ENCODE data around the gene HGS.

HGS gene

GRCh38 chr17:81722184-81723120, 38.6 kb downstream of the HGS start:
- TF ChIP-seq CTCF (IDR thresholded peaks at IDR 0.05; ENCODE audit: insufficient read depth, low read length, missing control alignments), result no peak
- no peak overlapping the region for H3K4me3 ChIP-seq (ENCODE audit: low read depth, low read length)
- DNase-seq (ENCODE audit: low read depth, low spot score), result no peak
- POLR2A ChIA-PET, result interaction anchor here (1.3 kb wide), 1 partner anchor 10 kb away, joined by 4 read pairs; no protein-coding TSS in a partner anchor
- CTCF ChIA-PET, result interaction anchor here (0.8 to 1.7 kb wide), 4 partner anchors 8 to 14 kb away, joined by 3 to 5 read pairs (median 4); no protein-coding TSS in a partner anchor

GRCh38 chr17:81723651-81724209, 39.9 kb downstream of the HGS start:
- H3K4me3 ChIP-seq (ENCODE audit: low read depth, low read length), result no peak overlapping the region
- TF ChIP-seq CTCF (IDR thresholded peaks at IDR 0.05; ENCODE audit: insufficient read depth, low read length, missing control alignments), result no peak
- no peak for DNase-seq (ENCODE audit: low read depth, low spot score)
- ChIA-PET POLR2A (no interaction called here), CTCF (interaction anchor here (1.5 kb wide), 1 partner anchor 298 kb away, joined by 3 read pairs; no protein-coding TSS in a partner anchor)

- no peak for TF ChIP-seq CTCF (IDR thresholded peaks at IDR 0.05; ENCODE audit: insufficient read depth, low read length, missing control alignments)
- DNase-seq (ENCODE audit: low read depth, low spot score), result no peak
- no peak overlapping the region for H3K4me3 ChIP-seq (ENCODE audit: low read depth, low read length)
- POLR2A ChIA-PET, result no interaction called here
- CTCF ChIA-PET, result interaction anchor here (1.4 kb wide), 3 partner anchors 10 to 124 kb away, joined by 3 to 4 read pairs (median 3); no protein-coding TSS in a partner anchor
Observed at GRCh38 chr17:81725439-81725838, 41.6 kb downstream of the HGS start.

- CTCF ChIA-PET, result interaction anchor here (1.4 kb wide), 1 partner anchor 13 kb away, joined by 3 read pairs; no protein-coding TSS in a partner anchor
- POLR2A ChIA-PET, result no interaction called here
- TF ChIP-seq CTCF (IDR thresholded peaks at IDR 0.05; ENCODE audit: insufficient read depth, low read length, missing control alignments), result no peak
Observed at GRCh38 chr17:81726004-81726403, 42.2 kb downstream of the HGS start.

GRCh38 chr17:81727324-81728031, 43.7 kb downstream of the HGS start:
- TF ChIP-seq CTCF (IDR thresholded peaks at IDR 0.05; ENCODE audit: insufficient read depth, low read length, missing control alignments), result no peak
- no peak overlapping the region for H3K4me3 ChIP-seq (ENCODE audit: low read depth, low read length)
- ChIA-PET CTCF (interaction anchor here (0.9 to 1.5 kb wide), 2 partner anchors 15 to 35 kb away, joined by 3 to 4 read pairs; no protein-coding TSS in a partner anchor), POLR2A (no interaction called here)
- no peak for DNase-seq (ENCODE audit: low read depth, low spot score)

More at GRCh38 chr17:81726004-81726403, 42.2 kb downstream of the HGS start:
- no peak for DNase-seq (ENCODE audit: low read depth, low spot score)
- H3K4me3 ChIP-seq (ENCODE audit: low read depth, low read length), result no peak overlapping the region

All from AG04449 (cell line).